Measurements from ENCODE around the gene TNIK. TPM values are rescaled to one million over a fixed set of nuclear protein-coding genes. Genes with fewer than 3 reads are reported as not detected.

Gene TNIK
- total and polyA plus RNA-seq, 2 experiments from 2014 or later = 14.6 to 34.3 TPM

- no peaks in the 10 kb centered on the region for H3K36me3 ChIP-seq (ENCODE audit: insufficient read depth)
- no peak overlapping the region for H3K4me3 ChIP-seq
- Mint-ChIP-seq H3K27ac (no peak overlapping the region), H3K4me1 (peaks cover 50% of the 10 kb centered on the region), H3K36me3 (ENCODE audit: low read depth) (peaks cover 11% of the 10 kb centered on the region; the same call in 2 of the 3 replicates), H3K27me3 (ENCODE audit: insufficient read depth, low read depth, poor library complexity) (no peaks in the 10 kb centered on the region), H3K4me3 (no peak overlapping the region), H3K9me3 (no peaks in the 10 kb centered on the region)
- TF ChIP-seq POLR2AphosphoS5 (IDR thresholded peaks at IDR 0.05; ENCODE audit: low read depth) (no peak), JUNB (IDR thresholded peaks at IDR 0.05; ENCODE audit: unreplicated experiment) (no peak), ZNF331 (CRISPR knock-in tag; IDR thresholded peaks at IDR 0.05; ENCODE audit: low read depth) (no peak), CREB1 (CRISPR knock-in tag; IDR thresholded peaks at IDR 0.05; ENCODE audit: low read depth) (no peak), REST (IDR thresholded peaks at IDR 0.05; ENCODE audit: unreplicated experiment) (no peak), ZNF462 (CRISPR knock-in tag; IDR thresholded peaks at IDR 0.05) (no peak), EZH2phosphoT487 (IDR thresholded peaks at IDR 0.05; ENCODE audit: unreplicated experiment) (no peak), STAT1 (IDR thresholded peaks at IDR 0.05; ENCODE audit: unreplicated experiment) (no peak), ETS1 (IDR thresholded peaks at IDR 0.05) (no peak), NANOG (IDR thresholded peaks at IDR 0.05; ENCODE audit: borderline replicate concordance) (no peak), CTCF (conservative IDR thresholded peaks at IDR 0.05; ENCODE audit: low read depth in 2 of 2) (no peak), EZH2 (IDR thresholded peaks at IDR 0.05; ENCODE audit: low read depth, unreplicated experiment) (no peak), ZNF114 (CRISPR knock-in tag; IDR thresholded peaks at IDR 0.05) (no peak)
- no peaks in the 10 kb centered on the region for H3K27me3 ChIP-seq (ENCODE audit: insufficient read depth)
- H3K4me1 ChIP-seq (ENCODE audit: insufficient read depth) = peaks cover 33% of the 10 kb centered on the region
- peaks cover 73% of the 10 kb centered on the region for H3K79me2 ChIP-seq (replicated peaks; ENCODE audit: insufficient read depth)
- 0 out of 2 replicates have a peak overlapping the region, but pooled peaks have one; percentile 24 for H3K27ac ChIP-seq (ENCODE audit: low read depth)
- no peaks in the 10 kb centered on the region for H4K20me1 ChIP-seq (replicated peaks; ENCODE audit: insufficient read depth)
- DNase-seq (ENCODE audit: low spot score) (no peak), ATAC-seq (no peak)
- H3K9me2 ChIP-seq (ENCODE audit: insufficient read depth) = peaks cover 4% of the 10 kb centered on the region; the same call in 1 of the 2 replicates
- H2AFZ ChIP-seq = no peak overlapping the region
- no peak overlapping the region for H3K4me2 ChIP-seq
- H3F3A ChIP-seq (replicated peaks; ENCODE audit: low read depth) = no peaks in the 10 kb centered on the region
Observed at GRCh38 chr3:171410186-171410585, 50.0 kb downstream of the TNIK start.
